ENCODE measurements around the gene ZFPM1.
A peak's percentile ranks its signal among the peaks of the same experiment; 100 is the strongest.

The ZFPM1 gene

DNA sequence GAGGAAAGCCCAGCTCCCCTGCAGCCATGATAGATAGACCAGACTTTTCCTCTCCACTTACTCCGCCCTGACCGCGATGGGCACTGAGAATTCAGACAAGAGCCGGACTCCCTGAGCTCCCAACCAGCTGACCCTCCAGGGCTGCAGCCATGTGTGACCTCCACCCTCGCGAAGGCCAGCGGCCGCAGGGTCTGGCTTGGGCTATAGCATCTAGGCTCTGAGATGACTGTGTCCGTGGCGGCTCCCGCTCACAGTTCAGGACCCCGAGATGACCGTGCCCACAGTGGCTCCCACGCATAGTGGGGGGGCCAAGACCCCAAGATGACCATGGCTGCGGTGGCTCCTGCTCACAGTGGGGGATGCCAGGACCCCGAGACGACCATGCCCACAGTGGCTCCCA lies 18.0 kb downstream of the ZFPM1 start:
- Mint-ChIP-seq H3K27ac (no peak overlapping the region), H3K4me3 (no peak overlapping the region), H3K9me3 (ENCODE audit: low read depth) (no peaks in the 10 kb centered on the region), H3K4me1 (ENCODE audit: low read depth) (peaks cover 37% of the 10 kb centered on the region), H3K27me3 (no peaks in the 10 kb centered on the region), H3K36me3 (no peaks in the 10 kb centered on the region)

- no peak overlapping the region for H3K4me3 Mint-ChIP-seq
- peaks cover 33% of the 10 kb centered on the region for H3K4me1 Mint-ChIP-seq (ENCODE audit: low read depth)
- no peaks in the 10 kb centered on the region for H3K36me3 Mint-ChIP-seq
- H3K9me3 Mint-ChIP-seq (ENCODE audit: low read depth) = no peaks in the 10 kb centered on the region
- no peaks in the 10 kb centered on the region for H3K27me3 Mint-ChIP-seq
- no peak overlapping the region for H3K27ac Mint-ChIP-seq
Observed at GRCh38 chr16:88471575-88471974, 18.5 kb downstream of the ZFPM1 start.

DNA sequence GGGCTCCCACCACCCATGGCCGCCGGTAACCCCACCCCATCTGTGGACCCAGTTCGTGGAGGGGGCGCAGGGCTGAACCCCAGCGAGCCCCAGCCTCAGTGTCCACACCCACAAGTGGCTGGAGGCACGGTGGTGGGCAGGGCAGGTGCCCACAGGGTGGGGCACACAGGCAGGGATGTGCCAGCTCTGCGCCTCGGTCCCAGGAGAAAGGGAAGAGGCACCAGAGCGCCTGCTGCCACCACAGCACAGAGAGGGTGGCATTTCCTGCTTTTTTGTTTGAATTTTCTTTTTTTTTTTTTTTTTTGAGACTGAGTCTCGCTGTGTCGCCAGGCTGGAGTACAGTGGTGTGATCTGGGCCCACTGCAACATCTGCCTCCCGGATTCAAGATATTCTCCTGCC lies 19.0 kb downstream of the ZFPM1 start:
- no peak overlapping the region for H3K4me3 Mint-ChIP-seq
- H3K9me3 Mint-ChIP-seq (ENCODE audit: low read depth) = no peaks in the 10 kb centered on the region
- no peak overlapping the region for H3K27ac Mint-ChIP-seq
- no peaks in the 10 kb centered on the region for H3K27me3 Mint-ChIP-seq
- H3K4me1 Mint-ChIP-seq (ENCODE audit: low read depth) = peaks cover 33% of the 10 kb centered on the region
- H3K36me3 Mint-ChIP-seq = no peaks in the 10 kb centered on the region

GRCh38 chr16:88472637-88473205 lies 19.6 kb downstream of the ZFPM1 start:
- no peak overlapping the region for H3K27ac Mint-ChIP-seq

DNA sequence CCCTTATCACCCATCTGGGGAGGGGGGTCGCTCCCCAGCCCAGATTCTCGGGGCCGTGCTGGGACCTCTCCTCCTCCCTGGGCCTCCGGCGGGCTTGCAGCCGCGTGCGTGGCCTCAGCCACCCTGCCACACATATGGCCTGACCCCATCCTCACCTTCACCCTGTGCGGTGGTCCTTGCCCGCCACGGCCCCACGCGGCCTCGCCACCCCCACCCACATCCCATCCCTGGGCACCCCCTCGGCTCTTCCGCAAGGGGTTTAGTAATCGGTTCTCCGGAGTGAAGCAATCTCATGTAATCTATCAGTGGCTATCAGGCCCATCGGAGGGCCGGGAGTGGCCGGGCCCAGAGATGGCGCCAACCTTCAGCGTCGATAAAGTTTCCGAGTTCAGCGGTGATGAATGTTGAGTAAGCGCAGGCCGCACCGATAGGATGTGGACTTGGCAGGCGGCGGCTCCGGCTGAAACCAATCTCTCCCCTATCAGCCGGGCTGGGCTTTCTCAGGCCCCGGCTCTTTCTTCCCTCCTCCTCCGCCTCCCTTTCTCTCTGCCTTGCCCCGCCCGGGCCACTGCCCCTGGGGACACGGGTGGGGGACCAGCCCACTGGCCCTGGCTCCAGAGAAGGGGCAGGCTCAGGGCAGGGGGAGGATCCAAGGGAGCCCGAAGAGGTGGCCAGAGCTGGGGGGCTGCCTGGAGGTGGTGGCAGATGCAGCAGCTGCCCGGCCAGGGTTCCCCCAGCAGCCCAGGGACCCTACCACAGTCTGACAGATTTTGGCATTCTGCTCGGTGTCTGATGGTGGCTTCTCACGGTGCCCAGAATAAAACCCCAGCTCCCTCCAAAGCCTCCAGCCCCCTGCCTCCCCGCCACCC lies 20.8 kb downstream of the ZFPM1 start:
- Mint-ChIP-seq H3K4me1 (ENCODE audit: low read depth) (peaks cover 39% of the 10 kb centered on the region), H3K4me3 (no peak overlapping the region), H3K36me3 (no peaks in the 10 kb centered on the region), H3K27me3 (no peaks in the 10 kb centered on the region), H3K9me3 (ENCODE audit: low read depth) (no peaks in the 10 kb centered on the region), H3K27ac (no peak overlapping the region)

More at GRCh38 chr16:88472637-88473205, 19.6 kb downstream of the ZFPM1 start:
- H3K27me3 Mint-ChIP-seq = no peaks in the 10 kb centered on the region
- H3K9me3 Mint-ChIP-seq (ENCODE audit: low read depth) = no peaks in the 10 kb centered on the region
- no peaks in the 10 kb centered on the region for H3K36me3 Mint-ChIP-seq
- peaks cover 34% of the 10 kb centered on the region for H3K4me1 Mint-ChIP-seq (ENCODE audit: low read depth)
- no peak overlapping the region for H3K4me3 Mint-ChIP-seq

GRCh38 chr16:88475037-88475436 lies 22.0 kb downstream of the ZFPM1 start:
- H3K4me1 Mint-ChIP-seq (ENCODE audit: low read depth) = peaks cover 35% of the 10 kb centered on the region
- H3K4me3 Mint-ChIP-seq = no peak overlapping the region
- H3K36me3 Mint-ChIP-seq = no peaks in the 10 kb centered on the region
- no peak overlapping the region for H3K27ac Mint-ChIP-seq
- no peaks in the 10 kb centered on the region for H3K27me3 Mint-ChIP-seq
- no peaks in the 10 kb centered on the region for H3K9me3 Mint-ChIP-seq (ENCODE audit: low read depth)

- Mint-ChIP-seq H3K36me3 (no peaks in the 10 kb centered on the region), H3K9me3 (ENCODE audit: low read depth) (no peaks in the 10 kb centered on the region), H3K4me3 (no peak overlapping the region), H3K4me1 (ENCODE audit: low read depth) (peaks cover 29% of the 10 kb centered on the region), H3K27me3 (no peaks in the 10 kb centered on the region), H3K27ac (no peak overlapping the region)
Observed at GRCh38 chr16:88476203-88476602, 23.1 kb downstream of the ZFPM1 start.

DNA sequence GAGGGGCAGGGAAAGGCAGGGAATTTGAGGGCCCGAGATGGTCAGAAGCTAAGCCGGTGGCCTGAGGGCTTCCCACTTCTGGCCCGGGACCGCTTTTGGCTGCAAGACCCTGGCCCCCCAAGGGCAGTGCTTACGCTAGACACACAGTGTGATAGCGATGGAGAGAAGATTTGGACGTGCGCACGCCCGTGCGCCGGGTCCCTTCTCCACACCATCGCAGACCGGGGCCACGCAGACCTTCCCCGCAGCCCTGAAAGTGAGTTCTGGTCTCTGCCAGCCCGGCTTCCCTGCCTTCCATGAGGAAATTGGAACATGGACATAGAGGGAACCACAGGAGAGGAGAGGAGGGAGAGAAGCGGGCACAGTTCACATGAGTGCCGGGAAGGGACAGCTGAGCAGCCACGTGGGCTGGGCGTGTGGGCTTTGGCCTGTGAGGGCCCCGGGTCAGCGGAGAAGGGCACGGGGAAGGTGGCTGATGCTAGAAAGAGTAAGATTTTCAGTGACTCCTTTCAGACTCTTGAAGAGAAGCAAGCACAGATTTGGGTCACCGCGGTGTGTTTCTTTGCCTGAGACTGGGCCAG lies 23.8 kb downstream of the ZFPM1 start:
- no peaks in the 10 kb centered on the region for H3K36me3 Mint-ChIP-seq

DNA sequence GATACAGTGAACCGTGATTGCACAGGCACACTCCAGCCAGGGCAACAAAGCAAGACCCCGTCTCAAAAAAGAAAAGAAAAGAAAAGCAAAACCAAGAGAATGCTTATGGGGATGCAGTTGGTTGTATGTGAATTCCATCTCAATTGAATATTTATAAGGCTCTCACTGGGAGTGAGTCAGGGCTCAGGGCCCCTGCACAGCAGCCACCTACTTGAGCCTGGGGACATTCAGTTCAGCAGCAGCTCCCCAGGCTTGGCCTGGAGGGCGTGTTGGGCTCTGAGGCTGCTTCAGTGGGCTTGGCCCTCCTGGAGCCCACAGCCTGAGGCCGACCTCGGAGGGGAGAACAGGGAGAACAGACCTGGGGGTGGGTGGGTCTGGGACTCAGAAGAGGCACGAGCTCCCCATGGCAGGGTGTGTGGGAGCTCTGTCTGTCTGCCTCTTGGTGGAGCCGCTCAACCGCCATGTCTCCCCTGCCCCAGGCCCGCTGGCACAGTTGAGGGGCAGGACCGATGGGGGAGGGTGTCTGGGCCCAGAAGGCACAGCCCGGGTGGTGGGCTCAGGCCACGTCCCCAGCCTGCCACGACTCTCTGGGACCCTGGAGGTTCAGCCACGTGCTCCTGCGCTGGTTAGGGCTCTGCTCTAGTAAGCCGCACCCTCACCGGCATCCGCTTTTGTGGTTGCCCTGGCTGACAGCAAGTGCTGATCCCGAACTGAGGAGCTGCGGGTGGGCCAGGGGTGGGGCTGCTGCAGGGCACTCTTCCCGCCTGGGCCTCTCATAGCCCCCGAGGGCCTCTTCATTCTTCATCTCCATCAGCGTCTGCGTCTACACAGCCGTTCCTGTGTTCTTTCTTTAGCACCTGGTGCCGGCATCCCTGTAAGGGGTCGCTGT lies 24.8 kb downstream of the ZFPM1 start:
- Mint-ChIP-seq H3K4me1 (ENCODE audit: low read depth) (peaks cover 29% of the 10 kb centered on the region), H3K4me3 (peak overlapping the region; percentile 53), H3K27me3 (no peaks in the 10 kb centered on the region), H3K36me3 (no peaks in the 10 kb centered on the region), H3K9me3 (ENCODE audit: low read depth) (no peaks in the 10 kb centered on the region), H3K27ac (peak overlapping the region; percentile 73)

More for the DNA sequence above, 23.8 kb downstream of the ZFPM1 start:
- Mint-ChIP-seq H3K4me3 (no peak overlapping the region), H3K27ac (peak overlapping the region; percentile 59), H3K4me1 (ENCODE audit: low read depth) (peaks cover 30% of the 10 kb centered on the region), H3K9me3 (ENCODE audit: low read depth) (no peaks in the 10 kb centered on the region), H3K27me3 (no peaks in the 10 kb centered on the region)

- Mint-ChIP-seq H3K27ac (no peak overlapping the region), H3K4me1 (ENCODE audit: low read depth) (peaks cover 29% of the 10 kb centered on the region), H3K27me3 (no peaks in the 10 kb centered on the region), H3K36me3 (no peaks in the 10 kb centered on the region), H3K9me3 (ENCODE audit: low read depth) (no peaks in the 10 kb centered on the region), H3K4me3 (no peak overlapping the region)
Observed at GRCh38 chr16:88478889-88479792, 26.1 kb downstream of the ZFPM1 start.

GRCh38 chr16:88479793-88480760 lies 27.0 kb downstream of the ZFPM1 start:
- Mint-ChIP-seq H3K4me3 (peak overlapping the region; percentile 51), H3K27ac (no peak overlapping the region), H3K9me3 (ENCODE audit: low read depth) (no peaks in the 10 kb centered on the region), H3K4me1 (ENCODE audit: low read depth) (peaks cover 29% of the 10 kb centered on the region), H3K36me3 (no peaks in the 10 kb centered on the region), H3K27me3 (no peaks in the 10 kb centered on the region)

GRCh38 chr16:88480829-88481228 lies 27.7 kb downstream of the ZFPM1 start:
- no peak overlapping the region for H3K27ac Mint-ChIP-seq
- no peaks in the 10 kb centered on the region for H3K27me3 Mint-ChIP-seq
- H3K4me1 Mint-ChIP-seq (ENCODE audit: low read depth) = peaks cover 29% of the 10 kb centered on the region
- no peaks in the 10 kb centered on the region for H3K9me3 Mint-ChIP-seq (ENCODE audit: low read depth)
- H3K36me3 Mint-ChIP-seq = no peaks in the 10 kb centered on the region
- no peak overlapping the region for H3K4me3 Mint-ChIP-seq

- H3K4me1 Mint-ChIP-seq (ENCODE audit: low read depth) = peaks cover 27% of the 10 kb centered on the region
- H3K36me3 Mint-ChIP-seq = no peaks in the 10 kb centered on the region
- H3K9me3 Mint-ChIP-seq (ENCODE audit: low read depth) = no peaks in the 10 kb centered on the region
- no peak overlapping the region for H3K27ac Mint-ChIP-seq
- H3K4me3 Mint-ChIP-seq = no peak overlapping the region
- H3K27me3 Mint-ChIP-seq = no peaks in the 10 kb centered on the region
Observed at GRCh38 chr16:88481851-88482250, 28.8 kb downstream of the ZFPM1 start.

Measured in activated naive CD8-positive, alpha-beta T cell (primary cell).